Middle frontal gyrus (tissue), 1 donor: ENCODE measurements around the gene ITFG1.

ENCODE experiments used
- DNase-seq: peaks from one replicate; pipeline ENCODE4 v3.0.0-alpha.2; 2015; ENCODE audit warnings: low spot score; ENCODE audit errors: extremely low spot score

The ITFG1 gene

GRCh38 chr16:47460711-47461597, at the start of gene ITFG1, which contains the start of gene PHKB:
Gene ITFG1 (minus strand): TSS chr16:47461063. CDS start chr16:47461045, 18 bp downstream.
Gene PHKB (plus strand): TSS chr16:47461331. CDS start chr16:47461351, 20 bp downstream.
- DNase-seq = peak; percentile 78

GRCh38 chr16:47507701-47508100, 46.8 kb upstream of the ITFG1 start:
- DNase-seq = no peak

GRCh38 chr16:47506800-47507199, 45.9 kb upstream of the ITFG1 start:
- no peak for DNase-seq

GRCh38 chr16:47504599-47504998, 43.7 kb upstream of the ITFG1 start:
- DNase-seq = no peak

GRCh38 chr16:47503936-47504335, 43.1 kb upstream of the ITFG1 start:
- no peak for DNase-seq

GRCh38 chr16:47499700-47500264, 38.9 kb upstream of the ITFG1 start:
- no peak for DNase-seq

GRCh38 chr16:47499080-47499699, 38.3 kb upstream of the ITFG1 start:
- no peak for DNase-seq

GRCh38 chr16:47493381-47494337, 32.8 kb upstream of the ITFG1 start:
- DNase-seq = no peak

GRCh38 chr16:47492428-47493377, 31.8 kb upstream of the ITFG1 start:
- no peak for DNase-seq

GRCh38 chr16:47492036-47492427, 31.2 kb upstream of the ITFG1 start:
- no peak for DNase-seq

GRCh38 chr16:47490471-47490870, 29.6 kb upstream of the ITFG1 start:
- no peak for DNase-seq

- no peak for DNase-seq
These were observed 27.2 kb upstream of the ITFG1 start for GRCh38 chr16:47488051-47488450.

GRCh38 chr16:47486856-47487255, 26.0 kb upstream of the ITFG1 start:
- DNase-seq = no peak

- no peak for DNase-seq
These were observed 22.8 kb upstream of the ITFG1 start for GRCh38 chr16:47483616-47484015.

- DNase-seq = no peak
These were observed 21.0 kb upstream of the ITFG1 start for GRCh38 chr16:47481698-47482374.

GRCh38 chr16:47480410-47480809, 19.5 kb upstream of the ITFG1 start:
- DNase-seq = no peak

- DNase-seq = no peak
These were observed 16.8 kb upstream of the ITFG1 start for GRCh38 chr16:47477679-47478078.

- no peak for DNase-seq
These were observed 15.9 kb upstream of the ITFG1 start for GRCh38 chr16:47476654-47477345.

- DNase-seq = no peak
These were observed 14.9 kb upstream of the ITFG1 start for GRCh38 chr16:47475786-47476185.
